ENCODE results near the gene WDR73.

DNA sequence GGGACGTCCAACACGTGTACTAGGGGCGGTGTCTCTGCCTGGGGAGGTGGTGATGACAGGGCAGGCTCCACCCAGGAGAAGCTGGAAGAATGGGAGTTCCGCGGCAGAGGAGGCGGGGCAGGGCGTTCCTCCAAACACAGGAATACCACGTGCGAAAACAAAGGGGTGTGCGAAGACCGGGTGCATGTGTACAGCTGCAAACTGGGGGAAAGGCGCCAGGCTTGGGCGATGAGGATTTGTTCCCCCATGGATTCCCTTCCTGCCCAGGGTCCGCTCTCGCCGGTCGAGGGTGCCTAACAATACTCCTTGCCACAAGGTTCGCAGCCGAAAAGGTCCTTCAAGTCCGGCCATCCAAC lies 53.8 kb downstream of the WDR73 start:
- TF ChIP-seq, protein P1, sequence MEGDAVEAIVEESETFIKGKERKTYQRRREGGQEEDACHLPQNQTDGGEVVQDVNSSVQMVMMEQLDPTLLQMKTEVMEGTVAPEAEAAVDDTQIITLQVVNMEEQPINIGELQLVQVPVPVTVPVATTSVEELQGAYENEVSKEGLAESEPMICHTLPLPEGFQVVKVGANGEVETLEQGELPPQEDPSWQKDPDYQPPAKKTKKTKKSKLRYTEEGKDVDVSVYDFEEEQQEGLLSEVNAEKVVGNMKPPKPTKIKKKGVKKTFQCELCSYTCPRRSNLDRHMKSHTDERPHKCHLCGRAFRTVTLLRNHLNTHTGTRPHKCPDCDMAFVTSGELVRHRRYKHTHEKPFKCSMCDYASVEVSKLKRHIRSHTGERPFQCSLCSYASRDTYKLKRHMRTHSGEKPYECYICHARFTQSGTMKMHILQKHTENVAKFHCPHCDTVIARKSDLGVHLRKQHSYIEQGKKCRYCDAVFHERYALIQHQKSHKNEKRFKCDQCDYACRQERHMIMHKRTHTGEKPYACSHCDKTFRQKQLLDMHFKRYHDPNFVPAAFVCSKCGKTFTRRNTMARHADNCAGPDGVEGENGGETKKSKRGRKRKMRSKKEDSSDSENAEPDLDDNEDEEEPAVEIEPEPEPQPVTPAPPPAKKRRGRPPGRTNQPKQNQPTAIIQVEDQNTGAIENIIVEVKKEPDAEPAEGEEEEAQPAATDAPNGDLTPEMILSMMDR (conservative IDR thresholded peaks at IDR 0.05; ENCODE audit: low read depth, low read length) = no peak
- TF ChIP-seq RCOR1 (IDR thresholded peaks at IDR 0.05; ENCODE audit: insufficient replicate concordance, low read length) = no peak
- TF ChIP-seq CEBPB (IDR thresholded peaks at IDR 0.05; ENCODE audit: low read depth, low read length) = no peak
- TF ChIP-seq POLR2A (IDR thresholded peaks at IDR 0.05; ENCODE audit: low read depth, low read length) = no peak
- no peak for TF ChIP-seq SMC3 (IDR thresholded peaks at IDR 0.05; ENCODE audit: low read depth, low read length)
- TF ChIP-seq, protein P2, sequence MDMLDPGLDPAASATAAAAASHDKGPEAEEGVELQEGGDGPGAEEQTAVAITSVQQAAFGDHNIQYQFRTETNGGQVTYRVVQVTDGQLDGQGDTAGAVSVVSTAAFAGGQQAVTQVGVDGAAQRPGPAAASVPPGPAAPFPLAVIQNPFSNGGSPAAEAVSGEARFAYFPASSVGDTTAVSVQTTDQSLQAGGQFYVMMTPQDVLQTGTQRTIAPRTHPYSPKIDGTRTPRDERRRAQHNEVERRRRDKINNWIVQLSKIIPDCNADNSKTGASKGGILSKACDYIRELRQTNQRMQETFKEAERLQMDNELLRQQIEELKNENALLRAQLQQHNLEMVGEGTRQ (IDR thresholded peaks at IDR 0.05; ENCODE audit: low read depth, low read length) = peak; percentile 61
- 0 out of 2 replicates have a peak, but pooled peaks have one; percentile 4 for TF ChIP-seq BHLHE40 (IDR thresholded peaks at IDR 0.05; ENCODE audit: low read depth, low read length)
- no peak for TF ChIP-seq RFX5 (IDR thresholded peaks at IDR 0.05; ENCODE audit: low read depth, low read length)
- TF ChIP-seq RAD21 (IDR thresholded peaks at IDR 0.05; ENCODE audit: low read length) = no peak
- peak; percentile 99 for TF ChIP-seq MXI1 (IDR thresholded peaks at IDR 0.05; ENCODE audit: borderline replicate concordance, low read depth, low read length)
